HG03571 (cell line): ENCODE results near the gene MAN2B2.
"Not testable (repeated sequence)": the region's sequence is repeated elsewhere in the genome, so short reads cannot be mapped to it uniquely, and the experiment has no call there.

Experiments
- ATAC-seq: cut with Tn5 transposase; IDR thresholded peaks from one replicate; pipeline ENCODE4 v1.9.1; 2021; ENCODE audit not compliant: unreplicated experiment

MAN2B2 gene

GRCh38 chr4:6665320-6665654 lies 90.3 kb downstream of the MAN2B2 start:
- no peak for ATAC-seq

- ATAC-seq, result no peak
These were observed 93.4 kb downstream of the MAN2B2 start for GRCh38 chr4:6668391-6668790.

GRCh38 chr4:6671648-6672047 lies 96.7 kb downstream of the MAN2B2 start:
- no peak for ATAC-seq

- ATAC-seq, result no peak
These were observed 97.1 kb downstream of the MAN2B2 start for GRCh38 chr4:6672131-6672530.

GRCh38 chr4:6672541-6673190 lies 97.7 kb downstream of the MAN2B2 start:
- ATAC-seq, result not testable (repeated sequence)
